Adrenal gland (tissue), 12 donors: ENCODE results near the gene FOSL2. TPM values are rescaled to one million over a fixed set of nuclear protein-coding genes. Genes with fewer than 3 reads are reported as not detected.

Experiments
- DNase-seq, 7 donors: peaks; one replicate each; pipeline ENCODE4 v3.0.0-alpha.2; 2019 to 2020
- H3K27ac ChIP-seq, 5 donors: fragments of 200-600 bp; sonication (generic) in 4 of 5; 1 replicate in 3 of 5; 2 replicates in 2 of 5; pipeline versions ENCODE4 v1.5.1 to v1.8.0; 2016 to 2020; ENCODE audit warnings: mild to moderate bottlenecking in 1 of 5
- H3K27me3 ChIP-seq: fragments of 200-600 bp; 2 replicates; pipeline ENCODE4 v1.8.0; 2021
- H3K36me3 ChIP-seq, 2 donors: fragments of 200-600 bp; replicated peaks in 1 of 2; 1 replicate in 1 of 2; 2 replicates in 1 of 2; pipeline versions ENCODE4 v1.5.1 to v1.8.0; 2018 to 2022
- H3K4me1 ChIP-seq, 2 donors: fragments of 200-600 bp; replicated peaks in 1 of 2; 1 replicate in 1 of 2; 2 replicates in 1 of 2; pipeline versions ENCODE4 v1.5.1 to v1.8.0; 2018 to 2021
- H3K4me3 ChIP-seq, 4 donors: fragments of 200-600 bp; sonication (generic) in 3 of 4; one replicate each; pipeline ENCODE4 v1.5.1; 2016 to 2018
- H3K9me3 ChIP-seq, 3 donors: fragments of 200-600 bp; sonication (generic) in 1 of 3; replicated peaks in 1 of 3; 1 replicate in 2 of 3; 2 replicates in 1 of 3; pipeline versions ENCODE4 v1.5.1 to v1.8.0; 2016 to 2021
- POLR2A ChIP-seq, 2 donors: fragments of 450-650 bp; IDR thresholded peaks; one replicate each; pipeline ENCODE4 v1.6.1; 2017; ENCODE audit warnings: antibody characterized with exemption in 2 of 2, mild to moderate bottlenecking in 2 of 2, moderate library complexity in 1 of 2
- WGBS, 4 donors: extraction: QIAGEN DNeasy Blood & Tissue Kit in 2 of 4; methylation state at CpG; one replicate each; pipeline versions ENCODE4 v1.1.5 to v1.1.7; 2013 to 2017; 5-methylcytosine and 5-hydroxymethylcytosine counted together
- intact Hi-C, 2 donors: fragments of 100-400 bp; cut with DNase I; formaldehyde crosslinking; loops; one replicate each; pipeline versions ENCODE4 v1.14.1 to v1.15.0; 2022 to 2023
- polyA plus RNA-seq, 3 donors: library from polyadenylated mRNA; stranded (reverse); fragments of 200-250 nt in 2 of 3; fragments of 350-450 nt in 1 of 3; fragmentation: Illumina TruSeq in 1 of 3; extraction: RNeasy Lipid Tissue Mini Kit (QIAGEN cat#74804) in 1 of 3; gene quantifications; one replicate each; pipeline ENCODE4 v1.2.3, GENCODE V29; 2013 to 2014
- total RNA-seq, 9 donors: library from RNA; depleted of rRNA in 4 of 9; stranded (reverse); fragments of >200 nt in 4 of 9; fragments of 120-200 nt in 1 of 9; fragmentation: NEBNext Ultra II Directional in 1 of 9; extraction: Animal tissue kit (Norgen Biotek cat#: 25700) in 1 of 9; gene quantifications; one replicate each; pipeline versions ENCODE4 v1.1.0 to v1.2.4, GENCODE V29; 2013 to 2023
- TF ChIP-seq, protein P1 (sequence below), 6 experiments: fragments of 450-650 bp in 4 of 6; fragments of 200-600 bp in 2 of 6; sonication (generic) in 1 of 6; IDR thresholded peaks; 1 replicate in 5 of 6; 2 replicates in 1 of 6; pipeline versions ENCODE4 v1.5.1 to v1.8.0; 2016 to 2021; ENCODE audit warnings: antibody characterized with exemption in 6 of 6, mild to moderate bottlenecking in 2 of 6, moderate library complexity in 1 of 6
- donor health status: healthy with polysubstance abuse.
- donor health status: Bipolar disorder and iron deficiency.
- donor health status: DM: yes; HTN: yes; CAD: no.
- donor health status: DM: no; HTN: no; CAD: no.
- donor health status: DM: no; HTN: no; CAD: no.
- donor health status: DM: yes; HTN: yes; CAD: no.

FOSL2 gene
- total and polyA plus RNA-seq, 12 donors = 66.9 to 760 (median 413) TPM

DNA sequence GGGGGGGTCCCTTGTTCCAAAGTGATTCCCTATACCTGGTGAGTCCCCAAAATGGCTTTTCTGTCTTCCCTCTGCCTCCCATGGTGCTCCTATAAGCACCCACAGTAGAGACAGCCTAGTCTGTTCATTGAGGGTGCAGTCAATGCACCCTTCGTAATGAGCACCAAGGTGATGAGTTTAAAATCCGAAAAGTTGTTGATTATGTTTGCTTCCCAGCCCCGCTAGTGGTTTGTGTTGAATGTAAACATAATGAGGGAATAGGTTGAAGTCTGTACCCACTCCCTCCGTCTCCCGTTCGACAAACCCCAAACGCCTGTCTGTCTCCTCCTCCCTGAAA lies 2.3 kb downstream of the FOSL2 start:
- no peaks in the 10 kb centered on the region for H3K9me3 ChIP-seq
- peaks cover 27 to 32% of the 10 kb centered on the region in 2 donors for H3K4me1 ChIP-seq
- WGBS, 4 donors = 8 to 18% (median 13%) methylated on average over 7 of the region's 7 CpGs
- intact Hi-C loops = loop anchor here (5.0 to 10.0 kb wide), 3 partner anchors 438 to 690 kb away; partner anchors contain the start of gene MRPL33 (in 1 of the 2)
- H3K36me3 ChIP-seq = peaks cover 0 to 3% of the 10 kb centered on the region in 2 donors
- DNase-seq = peak in 1 of 7 donors; percentile 53
- no peak for TF ChIP-seq POLR2A (IDR thresholded peaks at IDR 0.05)
- TF ChIP-seq, protein P1, sequence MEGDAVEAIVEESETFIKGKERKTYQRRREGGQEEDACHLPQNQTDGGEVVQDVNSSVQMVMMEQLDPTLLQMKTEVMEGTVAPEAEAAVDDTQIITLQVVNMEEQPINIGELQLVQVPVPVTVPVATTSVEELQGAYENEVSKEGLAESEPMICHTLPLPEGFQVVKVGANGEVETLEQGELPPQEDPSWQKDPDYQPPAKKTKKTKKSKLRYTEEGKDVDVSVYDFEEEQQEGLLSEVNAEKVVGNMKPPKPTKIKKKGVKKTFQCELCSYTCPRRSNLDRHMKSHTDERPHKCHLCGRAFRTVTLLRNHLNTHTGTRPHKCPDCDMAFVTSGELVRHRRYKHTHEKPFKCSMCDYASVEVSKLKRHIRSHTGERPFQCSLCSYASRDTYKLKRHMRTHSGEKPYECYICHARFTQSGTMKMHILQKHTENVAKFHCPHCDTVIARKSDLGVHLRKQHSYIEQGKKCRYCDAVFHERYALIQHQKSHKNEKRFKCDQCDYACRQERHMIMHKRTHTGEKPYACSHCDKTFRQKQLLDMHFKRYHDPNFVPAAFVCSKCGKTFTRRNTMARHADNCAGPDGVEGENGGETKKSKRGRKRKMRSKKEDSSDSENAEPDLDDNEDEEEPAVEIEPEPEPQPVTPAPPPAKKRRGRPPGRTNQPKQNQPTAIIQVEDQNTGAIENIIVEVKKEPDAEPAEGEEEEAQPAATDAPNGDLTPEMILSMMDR (IDR thresholded peaks at IDR 0.05) = no peak
- peak overlapping the region; percentile 81 to 90 (median 90) for H3K4me3 ChIP-seq
- peak overlapping the region; percentile 94 to 100 (median 98) for H3K27ac ChIP-seq
- no peaks in the 10 kb centered on the region for H3K27me3 ChIP-seq

DNA sequence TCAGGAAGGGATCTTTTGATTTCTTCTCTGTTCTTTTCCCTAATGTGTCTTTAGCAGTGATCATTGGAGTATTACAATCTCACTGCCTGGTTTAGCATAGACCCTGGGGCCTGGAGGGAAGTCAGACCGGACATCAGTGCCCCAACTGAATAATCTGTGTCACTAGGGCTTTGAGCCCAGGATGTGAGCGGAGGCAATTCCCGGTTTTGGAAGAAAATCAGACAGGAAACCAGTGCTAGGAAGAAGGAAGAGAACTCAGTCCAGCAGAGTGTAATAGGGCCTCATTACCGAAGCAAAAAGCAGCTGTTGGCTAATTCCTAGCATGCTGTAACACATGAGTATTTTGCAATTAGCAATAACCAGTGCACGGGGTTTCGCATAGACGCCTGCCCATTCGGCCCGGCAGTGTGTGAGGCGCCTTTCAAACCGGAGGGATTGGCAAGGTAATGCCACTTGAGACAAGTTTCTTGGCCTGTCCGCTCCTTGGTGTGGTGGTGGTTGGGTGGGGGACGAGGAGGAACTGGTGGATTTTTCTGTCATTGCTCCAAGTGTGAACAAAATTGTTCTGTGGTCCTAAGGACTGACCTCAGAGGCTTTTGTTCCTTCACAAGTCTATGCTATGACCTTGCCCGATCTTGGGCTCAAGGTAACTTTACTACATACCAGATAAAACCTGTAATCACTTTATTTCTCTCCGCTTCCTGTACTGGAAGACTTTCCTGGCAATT lies 2.8 kb downstream of the FOSL2 start:
- H3K4me1 ChIP-seq = peaks cover 28 to 37% of the 10 kb centered on the region in 2 donors
- H3K27me3 ChIP-seq = no peaks in the 10 kb centered on the region
- peak in 6 of 7 donors; percentile 65 to 80 (median 73) for DNase-seq
- TF ChIP-seq, protein P1 (IDR thresholded peaks at IDR 0.05) = no peak
- peak; percentile 51 to 59 for TF ChIP-seq POLR2A (IDR thresholded peaks at IDR 0.05)
- intact Hi-C loops = loop anchor here (10.0 kb wide), 2 partner anchors 621 to 691 kb away; partner anchors contain the start of gene MRPL33 (in 1 of the 2)
- no peaks in the 10 kb centered on the region for H3K9me3 ChIP-seq
- peak overlapping the region; percentile 94 to 100 (median 98) for H3K27ac ChIP-seq
- H3K36me3 ChIP-seq = peaks cover 0 to 3% of the 10 kb centered on the region in 2 donors
- H3K4me3 ChIP-seq = peak overlapping the region; percentile 41 to 90 (median 90)
- WGBS, 4 donors = 6 to 7% (median 6%) methylated on average over 14 to 15 of the region's 15 CpGs

DNA sequence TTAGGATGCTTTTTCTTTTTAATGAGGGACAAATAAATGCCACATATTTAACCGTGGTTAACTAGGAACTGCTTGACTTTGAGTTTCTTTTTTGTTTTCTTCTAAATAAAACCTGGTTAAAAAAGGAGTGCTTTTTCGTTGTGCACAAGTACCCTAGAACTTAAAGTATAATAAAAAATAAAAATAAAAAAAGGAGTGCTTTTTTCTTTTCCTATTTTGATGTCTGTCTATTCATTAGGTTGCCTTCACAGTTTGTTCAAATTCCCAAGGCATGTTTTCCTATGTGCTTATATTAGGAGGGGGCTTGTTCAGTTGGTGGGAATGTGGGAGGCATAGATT lies 4.4 kb downstream of the FOSL2 start:
- H3K9me3 ChIP-seq = no peaks in the 10 kb centered on the region
- H3K4me3 ChIP-seq = peak overlapping the region in 3 of 4 donors; percentile 22 to 90 (median 46)
- H3K27me3 ChIP-seq = no peaks in the 10 kb centered on the region
- H3K4me1 ChIP-seq = peaks cover 42 to 47% of the 10 kb centered on the region in 2 donors
- H3K27ac ChIP-seq = peak overlapping the region; percentile 94 to 100 (median 98)
- TF ChIP-seq POLR2A (IDR thresholded peaks at IDR 0.05) = no peak
- TF ChIP-seq, protein P1 (IDR thresholded peaks at IDR 0.05) = no peak
- WGBS, 4 donors = 11 to 15% (median 13%) methylated on average over 2 of the region's 2 CpGs
- intact Hi-C loops = loop anchor here (10.0 kb wide), 2 partner anchors 622 to 692 kb away; partner anchors contain the start of gene MRPL33 (in 1 of the 2)
- DNase-seq = no peak
- peaks cover 0 to 15% of the 10 kb centered on the region in 2 donors for H3K36me3 ChIP-seq

GRCh38 chr2:28398101-28398834 lies 5.6 kb downstream of the FOSL2 start:
- Histone ChIP-seq H3K4me1 (peaks cover 52 to 59% of the 10 kb centered on the region in 2 donors), H3K36me3 (peaks cover 0 to 26% of the 10 kb centered on the region in 2 donors), H3K27ac (peak overlapping the region; percentile 94 to 100 (median 98)), H3K4me3 (peak overlapping the region in 3 of 4 donors; percentile 5 to 90 (median 16)), H3K27me3 (no peaks in the 10 kb centered on the region), H3K9me3 (no peaks in the 10 kb centered on the region)
- WGBS, 4 donors = 29 to 43% (median 35%) methylated on average over 10 to 13 of the region's 13 CpGs
- TF ChIP-seq, protein P1 (IDR thresholded peaks at IDR 0.05) = peak in 1 of 6 experiments; percentile 2
- TF ChIP-seq POLR2A (IDR thresholded peaks at IDR 0.05) = peak; percentile 31 to 34
- DNase-seq = peak in 6 of 7 donors; percentile 74 to 78 (median 76)
- intact Hi-C loops = loop anchor here (10.0 kb wide), 2 partner anchors 623 to 693 kb away; partner anchors contain the start of gene MRPL33 (in 1 of the 2)
